Skin epidermis (tissue), 12 donors: ENCODE results near the gene SLC11A2.
A peak's percentile ranks its signal among the peaks of the same experiment; 100 is the strongest.

Experiments used
- H3K27ac ChIP-seq, 21 experiments: fragments of 200-600 bp; sonication (generic) in 11 of 21; one replicate each; pipeline ENCODE4 v1.5.0; 2020; ENCODE audit warnings: mild to moderate bottlenecking in 3 of 21, inconsistent platforms in 2 of 21, moderate library complexity in 2 of 21
- H3K4me3 ChIP-seq, 7 experiments: fragments of 200-600 bp; sonication (generic) in 2 of 7; one replicate each; pipeline ENCODE4 v1.5.0; 2020; ENCODE audit warnings: inconsistent platforms in 2 of 7, mild to moderate bottlenecking in 2 of 7, moderate library complexity in 1 of 7

Gene SLC11A2

GRCh38 chr12:51025836-51026638 is at the start of gene SLC11A2:
SLC11A2 (minus strand) TSS chr12:51026384; CDS start chr12:51010728, 15,656 bp downstream.
- Histone ChIP-seq H3K4me3 (peak within 1 kb of the TSS; percentile 71 to 85 (median 76)), H3K27ac (peak within 1 kb of the TSS; percentile 79 to 98 (median 93))

GRCh38 chr12:51075390-51075789 is 49.2 kb upstream of the SLC11A2 start:
- no peak overlapping the region for H3K27ac ChIP-seq

GRCh38 chr12:51071663-51072062 is 45.5 kb upstream of the SLC11A2 start:
- H3K4me3 ChIP-seq, result no peak overlapping the region
- H3K27ac ChIP-seq, result no peak overlapping the region

More at GRCh38 chr12:51075390-51075789, 49.2 kb upstream of the SLC11A2 start:
- H3K4me3 ChIP-seq, result no peak overlapping the region

- H3K27ac ChIP-seq, result peak overlapping the region in 3 of 21 experiments; percentile 4 to 58 (median 51)
Measured at GRCh38 chr12:51070004-51070403, 43.8 kb upstream of the SLC11A2 start.

GRCh38 chr12:51067771-51068170 is 41.6 kb upstream of the SLC11A2 start:
- no peak overlapping the region for H3K4me3 ChIP-seq

More at GRCh38 chr12:51070004-51070403, 43.8 kb upstream of the SLC11A2 start:
- H3K4me3 ChIP-seq, result no peak overlapping the region

GRCh38 chr12:51067229-51067628 is 41.0 kb upstream of the SLC11A2 start:
- Histone ChIP-seq H3K4me3 (no peak overlapping the region), H3K27ac (no peak overlapping the region)

More at GRCh38 chr12:51067771-51068170, 41.6 kb upstream of the SLC11A2 start:
- no peak overlapping the region for H3K27ac ChIP-seq

GRCh38 chr12:51065530-51065929 is 39.3 kb upstream of the SLC11A2 start:
- no peak overlapping the region for H3K4me3 ChIP-seq
- H3K27ac ChIP-seq, result no peak overlapping the region

GRCh38 chr12:51062631-51063397 is 36.6 kb upstream of the SLC11A2 start:
- Histone ChIP-seq H3K4me3 (no peak overlapping the region), H3K27ac (peak overlapping the region in 1 of 21 experiments; percentile 7)

- Histone ChIP-seq H3K27ac (no peak overlapping the region), H3K4me3 (no peak overlapping the region)
Measured at GRCh38 chr12:51059086-51059485, 32.9 kb upstream of the SLC11A2 start.

GRCh38 chr12:51056242-51056641 is 30.1 kb upstream of the SLC11A2 start:
- Histone ChIP-seq H3K4me3 (no peak overlapping the region), H3K27ac (no peak overlapping the region)

- no peak overlapping the region for H3K27ac ChIP-seq
- no peak overlapping the region for H3K4me3 ChIP-seq
Measured at GRCh38 chr12:51055060-51055459, 28.9 kb upstream of the SLC11A2 start.

- Histone ChIP-seq H3K27ac (no peak overlapping the region), H3K4me3 (no peak overlapping the region)
Measured at GRCh38 chr12:51051787-51052186, 25.6 kb upstream of the SLC11A2 start.

- Histone ChIP-seq H3K27ac (peak overlapping the region in 2 of 21 experiments; percentile 94 to 96), H3K4me3 (peak overlapping the region in 3 of 7 experiments; percentile 77 to 87 (median 82))
Measured at GRCh38 chr12:51049525-51049924, 23.3 kb upstream of the SLC11A2 start.

GRCh38 chr12:51048661-51049251 is 22.6 kb upstream of the SLC11A2 start:
- peak overlapping the region; percentile 41 to 96 (median 91) for H3K27ac ChIP-seq
- peak overlapping the region; percentile 57 to 87 (median 71) for H3K4me3 ChIP-seq

GRCh38 chr12:51047655-51048540 is 21.7 kb upstream of the SLC11A2 start, which contains the start of gene LETMD1:
LETMD1 (plus strand) TSS chr12:51048327; CDS start chr12:51048357, 30 bp downstream.
- Histone ChIP-seq H3K4me3 (peak within 1 kb of the TSS; percentile 57 to 87 (median 71)), H3K27ac (peak within 1 kb of the TSS; percentile 63 to 96 (median 91))

GRCh38 chr12:51036279-51036678 is 10.1 kb upstream of the SLC11A2 start:
- H3K27ac ChIP-seq, result no peak overlapping the region
- H3K4me3 ChIP-seq, result no peak overlapping the region

GRCh38 chr12:51033457-51034089 is 7.4 kb upstream of the SLC11A2 start:
- Histone ChIP-seq H3K4me3 (no peak overlapping the region), H3K27ac (no peak overlapping the region)

- Histone ChIP-seq H3K4me3 (no peak overlapping the region), H3K27ac (no peak overlapping the region)
Measured at GRCh38 chr12:51033048-51033447, 6.9 kb upstream of the SLC11A2 start.

GRCh38 chr12:51028813-51029150 is 2.6 kb upstream of the SLC11A2 start:
- Histone ChIP-seq H3K4me3 (no peak overlapping the region), H3K27ac (peak overlapping the region in 5 of 21 experiments; percentile 6 to 43 (median 20))
